HepG2 (cell line): ENCODE measurements around the gene TSEN34. TPM values are rescaled to one million over a fixed set of nuclear protein-coding genes. Genes with fewer than 3 reads are reported as not detected.

Source experiments
- ARHGAP35 ChIP-seq: sonication (generic); formaldehyde crosslinking; IDR thresholded peaks from 2 replicates; pipeline ENCODE4 v1.9.0; 2022; ENCODE audit warnings: mild to moderate bottlenecking, inconsistent platforms, moderate library complexity, missing genetic modification reagents, borderline replicate concordance
- ASH2L ChIP-seq: fragments of 300-600, 200-600 bp; sonication (generic); IDR thresholded peaks from 2 replicates; pipeline ENCODE4 v1.7.0; 2017; ENCODE audit warnings: low read depth, mild to moderate bottlenecking, moderate library complexity, mixed read lengths, low read length; ENCODE audit not compliant: insufficient read length
- EED ChIP-seq: sonication (generic); formaldehyde crosslinking; IDR thresholded peaks from 2 replicates; pipeline ENCODE4 v1.5.0; 2020; ENCODE audit warnings: mild to moderate bottlenecking, missing genetic modification reagents
- ISX ChIP-seq: sonication (generic); formaldehyde crosslinking; conservative IDR thresholded peaks from 2 replicates; pipeline ENCODE4 v1.5.0; 2020; ENCODE audit warnings: missing genetic modification reagents
- KLF9 ChIP-seq: IDR thresholded peaks from 2 replicates; pipeline ENCODE4 v1.6.1; 2016; ENCODE audit warnings: low read depth
- KMT2A ChIP-seq: sonication (generic); formaldehyde crosslinking; IDR thresholded peaks from 2 replicates; pipeline ENCODE4 v1.4.0; 2020; ENCODE audit warnings: missing genetic modification reagents
- MIXL1 ChIP-seq: IDR thresholded peaks from 2 replicates; pipeline ENCODE4 v1.6.1; 2016
- NFYC ChIP-seq: IDR thresholded peaks from 2 replicates; pipeline ENCODE4 v1.6.1; 2016; ENCODE audit warnings: missing genetic modification reagents, missing compliant biosample characterization
- PBX2 ChIP-seq: IDR thresholded peaks from 2 replicates; pipeline ENCODE4 v1.6.1; 2016; ENCODE audit warnings: control low read depth
- TGIF2 ChIP-seq: IDR thresholded peaks from 2 replicates; pipeline ENCODE4 v1.6.1; 2016; ENCODE audit warnings: control low read depth, missing compliant biosample characterization
- TMF1 ChIP-seq: sonication (generic); formaldehyde crosslinking; IDR thresholded peaks from 2 replicates; pipeline ENCODE4 v1.8.1; 2022; ENCODE audit warnings: low read depth, missing genetic modification reagents
- YEATS4 ChIP-seq: sonication (generic); formaldehyde crosslinking; IDR thresholded peaks from 2 replicates; pipeline ENCODE4 v1.4.0; 2020; ENCODE audit warnings: missing genetic modification reagents, borderline replicate concordance
- ZC3H4 ChIP-seq: sonication (generic); formaldehyde crosslinking; IDR thresholded peaks from 2 replicates; pipeline ENCODE4 v1.4.0; 2020; ENCODE audit warnings: missing genetic modification reagents, borderline replicate concordance
- ZFP36L2 ChIP-seq: sonication (generic); formaldehyde crosslinking; IDR thresholded peaks from 2 replicates; pipeline ENCODE4 v1.4.0; 2020; ENCODE audit warnings: missing genetic modification reagents
- ZNF501 ChIP-seq: sonication (generic); formaldehyde crosslinking; IDR thresholded peaks from 2 replicates; pipeline ENCODE4 v1.5.1; 2020; ENCODE audit warnings: mild to moderate bottlenecking, moderate library complexity, missing genetic modification reagents
- ZNF549 ChIP-seq: sonication (generic); formaldehyde crosslinking; IDR thresholded peaks from 2 replicates; pipeline ENCODE4 v1.5.0; 2020; ENCODE audit warnings: missing genetic modification reagents
- ZNF580 ChIP-seq: IDR thresholded peaks from 2 replicates; pipeline ENCODE4 v1.6.1; 2016; ENCODE audit warnings: low read depth, borderline replicate concordance
- ZNF75D ChIP-seq: sonication (generic); formaldehyde crosslinking; IDR thresholded peaks from 2 replicates; pipeline ENCODE4 v1.8.1; 2023; ENCODE audit warnings: missing genetic modification reagents, mild to moderate bottlenecking, borderline replicate concordance
- ZSCAN21 ChIP-seq: sonication (generic); formaldehyde crosslinking; IDR thresholded peaks from 2 replicates; pipeline ENCODE4 v1.8.0; 2022; ENCODE audit warnings: mild to moderate bottlenecking, missing genetic modification reagents, moderate library complexity, borderline replicate concordance
- polyA plus RNA-seq, 8 experiments: library from polyadenylated mRNA; depleted of rRNA in 3 of 8; stranded (reverse) in 7 of 8; unstranded in 1 of 8; fragments of >200 nt; fragmentation: Illumina TruSeq in 4 of 8; extraction: Trizol in 4 of 8; gene quantifications; 2 replicates each; pipeline versions ENCODE4 v1.2.1 to v1.2.3, GENCODE V29; 2011 to 2016; ENCODE audit warnings: low read depth in 4 of 8, missing spikeins in 1 of 8, mixed read lengths in 1 of 8; ENCODE audit not compliant: insufficient read depth in 1 of 8
- total RNA-seq, 5 experiments: library from RNA; depleted of rRNA; stranded (reverse); fragments of >200 nt; fragmentation: Illumina TruSeq; extraction: Trizol; gene quantifications; 2 replicates each; pipeline ENCODE4 v1.2.3, GENCODE V29; 2016; ENCODE audit warnings: low read depth in 1 of 5
- TF ChIP-seq, protein P1 (sequence below): sonication (generic); formaldehyde crosslinking; IDR thresholded peaks from 2 replicates; pipeline ENCODE4 v1.4.0; 2020; ENCODE audit warnings: mild to moderate bottlenecking, missing genetic modification reagents
- TF ChIP-seq, protein P2 (sequence below): sonication (generic); formaldehyde crosslinking; IDR thresholded peaks from 2 replicates; pipeline ENCODE4 v1.4.0; 2020; ENCODE audit warnings: missing genetic modification reagents, borderline replicate concordance
- TF ChIP-seq, protein P3 (sequence below): IDR thresholded peaks from 2 replicates; pipeline ENCODE4 v1.6.1; 2016; ENCODE audit warnings: missing genetic modification reagents, missing compliant biosample characterization

Gene TSEN34
- total and polyA plus RNA-seq, 2 of the 13 experiments (the other 11 are each of a cell fraction or from before 2014, with no cell fraction given) = 55.1 to 65.4 TPM

DNA sequence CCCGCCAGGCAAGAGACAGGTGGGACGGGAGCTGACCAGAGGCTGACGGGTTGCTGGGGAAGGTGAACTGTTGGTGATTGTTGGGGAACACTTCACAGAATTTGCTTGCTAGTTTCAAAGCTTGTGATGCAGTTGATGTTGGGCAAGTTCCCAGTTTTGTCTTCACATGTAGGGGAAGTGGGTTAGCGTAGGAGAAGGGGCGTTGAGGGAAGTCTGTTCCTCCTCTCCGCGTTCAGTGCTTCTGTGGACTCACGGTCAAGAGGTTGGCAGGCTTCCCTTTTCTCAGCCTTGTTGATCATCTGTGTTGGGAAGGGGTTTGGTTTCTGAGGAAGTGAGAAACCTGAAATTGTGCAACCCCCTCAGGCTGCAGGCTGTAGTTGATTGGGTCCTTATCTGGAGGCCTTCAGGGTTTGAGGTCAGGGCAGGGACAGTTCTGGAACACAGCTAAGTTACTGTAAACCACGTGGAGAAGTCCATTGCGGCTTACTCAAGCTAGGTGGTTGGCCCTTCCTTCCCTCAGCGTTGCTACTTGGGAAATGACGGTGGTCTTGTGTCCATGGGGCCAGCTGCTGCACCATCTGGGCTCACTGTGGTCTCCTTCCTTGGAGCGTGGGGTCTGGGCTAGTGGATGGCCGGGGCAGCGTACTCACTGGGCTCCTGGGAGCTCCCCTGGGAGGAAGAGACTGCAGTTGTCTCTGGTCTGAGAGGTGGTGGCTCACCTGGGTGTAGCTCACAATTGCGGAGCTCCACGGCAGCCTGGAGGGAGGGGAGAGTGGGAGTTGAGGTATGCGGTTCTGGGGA, 17.1 kb downstream of the TSEN34 start (continued):
- TF ChIP-seq, protein P1, sequence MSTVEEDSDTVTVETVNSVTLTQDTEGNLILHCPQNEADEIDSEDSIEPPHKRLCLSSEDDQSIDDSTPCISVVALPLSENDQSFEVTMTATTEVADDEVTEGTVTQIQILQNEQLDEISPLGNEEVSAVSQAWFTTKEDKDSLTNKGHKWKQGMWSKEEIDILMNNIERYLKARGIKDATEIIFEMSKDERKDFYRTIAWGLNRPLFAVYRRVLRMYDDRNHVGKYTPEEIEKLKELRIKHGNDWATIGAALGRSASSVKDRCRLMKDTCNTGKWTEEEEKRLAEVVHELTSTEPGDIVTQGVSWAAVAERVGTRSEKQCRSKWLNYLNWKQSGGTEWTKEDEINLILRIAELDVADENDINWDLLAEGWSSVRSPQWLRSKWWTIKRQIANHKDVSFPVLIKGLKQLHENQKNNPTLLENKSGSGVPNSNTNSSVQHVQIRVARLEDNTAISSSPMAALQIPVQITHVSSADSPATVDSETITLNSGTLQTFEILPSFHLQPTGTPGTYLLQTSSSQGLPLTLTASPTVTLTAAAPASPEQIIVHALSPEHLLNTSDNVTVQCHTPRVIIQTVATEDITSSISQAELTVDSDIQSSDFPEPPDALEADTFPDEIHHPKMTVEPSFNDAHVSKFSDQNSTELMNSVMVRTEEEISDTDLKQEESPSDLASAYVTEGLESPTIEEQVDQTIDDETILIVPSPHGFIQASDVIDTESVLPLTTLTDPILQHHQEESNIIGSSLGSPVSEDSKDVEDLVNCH (CRISPR knock-in tag) = no peak
- 0 out of 2 replicates have a peak, but pooled peaks have one; percentile 25 for TF ChIP-seq ZNF501 (CRISPR knock-in tag)
- TF ChIP-seq ISX (CRISPR knock-in tag) = no peak
- TF ChIP-seq, protein P2, sequence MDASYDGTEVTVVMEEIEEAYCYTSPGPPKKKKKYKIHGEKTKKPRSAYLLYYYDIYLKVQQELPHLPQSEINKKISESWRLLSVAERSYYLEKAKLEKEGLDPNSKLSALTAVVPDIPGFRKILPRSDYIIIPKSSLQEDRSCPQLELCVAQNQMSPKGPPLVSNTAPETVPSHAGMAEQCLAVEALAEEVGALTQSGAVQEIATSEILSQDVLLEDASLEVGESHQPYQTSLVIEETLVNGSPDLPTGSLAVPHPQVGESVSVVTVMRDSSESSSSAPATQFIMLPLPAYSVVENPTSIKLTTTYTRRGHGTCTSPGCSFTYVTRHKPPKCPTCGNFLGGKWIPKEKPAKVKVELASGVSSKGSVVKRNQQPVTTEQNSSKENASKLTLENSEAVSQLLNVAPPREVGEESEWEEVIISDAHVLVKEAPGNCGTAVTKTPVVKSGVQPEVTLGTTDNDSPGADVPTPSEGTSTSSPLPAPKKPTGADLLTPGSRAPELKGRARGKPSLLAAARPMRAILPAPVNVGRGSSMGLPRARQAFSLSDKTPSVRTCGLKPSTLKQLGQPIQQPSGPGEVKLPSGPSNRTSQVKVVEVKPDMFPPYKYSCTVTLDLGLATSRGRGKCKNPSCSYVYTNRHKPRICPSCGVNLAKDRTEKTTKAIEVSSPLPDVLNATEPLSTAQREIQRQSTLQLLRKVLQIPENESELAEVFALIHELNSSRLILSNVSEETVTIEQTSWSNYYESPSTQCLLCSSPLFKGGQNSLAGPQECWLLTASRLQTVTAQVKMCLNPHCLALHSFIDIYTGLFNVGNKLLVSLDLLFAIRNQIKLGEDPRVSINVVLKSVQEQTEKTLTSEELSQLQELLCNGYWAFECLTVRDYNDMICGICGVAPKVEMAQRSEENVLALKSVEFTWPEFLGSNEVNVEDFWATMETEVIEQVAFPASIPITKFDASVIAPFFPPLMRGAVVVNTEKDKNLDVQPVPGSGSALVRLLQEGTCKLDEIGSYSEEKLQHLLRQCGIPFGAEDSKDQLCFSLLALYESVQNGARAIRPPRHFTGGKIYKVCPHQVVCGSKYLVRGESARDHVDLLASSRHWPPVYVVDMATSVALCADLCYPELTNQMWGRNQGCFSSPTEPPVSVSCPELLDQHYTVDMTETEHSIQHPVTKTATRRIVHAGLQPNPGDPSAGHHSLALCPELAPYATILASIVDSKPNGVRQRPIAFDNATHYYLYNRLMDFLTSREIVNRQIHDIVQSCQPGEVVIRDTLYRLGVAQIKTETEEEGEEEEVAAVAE (CRISPR knock-in tag) = no peak
- peak; percentile 15; the same call in 1 of the 2 replicates for TF ChIP-seq MIXL1
- TF ChIP-seq TGIF2 (CRISPR knock-in tag) = no peak
- TF ChIP-seq TMF1 (CRISPR knock-in tag) = no peak
- TF ChIP-seq ZC3H4 (CRISPR knock-in tag) = no peak
- peak; percentile 27; the same call in 1 of the 2 replicates for TF ChIP-seq ZNF580 (CRISPR knock-in tag)
- no peak for TF ChIP-seq ZNF75D (CRISPR knock-in tag)
- no peak for TF ChIP-seq ZSCAN21 (CRISPR knock-in tag)
- TF ChIP-seq ARHGAP35 = no peak
- TF ChIP-seq PBX2 (CRISPR knock-in tag) = no peak
- no peak for TF ChIP-seq YEATS4 (CRISPR knock-in tag)
- TF ChIP-seq KLF9 (CRISPR knock-in tag) = no peak
- 0 out of 2 replicates have a peak, but pooled peaks have one; percentile 22 for TF ChIP-seq EED (CRISPR knock-in tag)
- no peak for TF ChIP-seq KMT2A (CRISPR knock-in tag)
- TF ChIP-seq ASH2L = no peak
- no peak for TF ChIP-seq ZNF549 (CRISPR knock-in tag)
- TF ChIP-seq, protein P3, sequence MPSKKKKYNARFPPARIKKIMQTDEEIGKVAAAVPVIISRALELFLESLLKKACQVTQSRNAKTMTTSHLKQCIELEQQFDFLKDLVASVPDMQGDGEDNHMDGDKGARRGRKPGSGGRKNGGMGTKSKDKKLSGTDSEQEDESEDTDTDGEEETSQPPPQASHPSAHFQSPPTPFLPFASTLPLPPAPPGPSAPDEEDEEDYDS (CRISPR knock-in tag) = no peak
- TF ChIP-seq NFYC = no peak
- TF ChIP-seq ZFP36L2 (CRISPR knock-in tag) = no peak
